ENCODE measurements around the gene CADPS2.

DNA sequence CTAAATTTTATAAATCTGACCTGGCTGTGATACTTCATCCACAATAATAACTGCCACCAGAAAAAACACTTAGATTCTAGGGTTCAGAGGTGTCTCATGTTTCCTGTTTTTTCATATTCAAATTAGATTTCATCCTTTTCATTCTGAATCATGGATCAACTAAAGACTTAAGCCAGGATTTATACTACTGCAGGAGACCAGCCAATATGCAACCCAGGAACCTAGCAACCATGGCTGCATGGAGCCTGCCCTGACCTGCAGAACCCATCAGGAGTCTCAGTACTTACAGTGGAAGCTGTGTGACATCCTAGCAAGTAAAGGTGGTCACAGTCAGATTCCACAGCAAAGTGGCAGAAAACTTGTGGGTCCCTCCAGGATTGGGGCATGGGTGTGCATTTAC, 143.0 kb downstream of the CADPS2 start:
- no peak for TF ChIP-seq CTCF (IDR thresholded peaks at IDR 0.05 in 4 of 5, conservative IDR thresholded peaks at IDR 0.05 in 1 of 5)
- no peak for TF ChIP-seq POLR2A (IDR thresholded peaks at IDR 0.05)
